Breast epithelium (tissue), 4 donors: Measurements from ENCODE around the gene CHKB. TPM values are rescaled to one million over a fixed set of nuclear protein-coding genes. Genes with fewer than 3 reads are reported as not detected.

Source experiments
- DNase-seq, 2 donors: peaks; one replicate each; pipeline ENCODE4 v3.0.0-alpha.2; 2019; ENCODE audit warnings: low spot score in 2 of 2
- H3K27ac ChIP-seq, 2 donors: fragments of 200-600 bp; sonication (generic) in 1 of 2; one replicate each; pipeline ENCODE4 v1.5.1; 2016 to 2019; ENCODE audit warnings: mild to moderate bottlenecking in 1 of 2
- H3K27me3 ChIP-seq, 2 donors: fragments of 200-600 bp; sonication (generic) in 1 of 2; one replicate each; pipeline versions ENCODE4 v1.5.1 to v1.6.0; 2017 to 2019; ENCODE audit warnings: control low read depth in 1 of 2, mild to moderate bottlenecking in 1 of 2
- H3K36me3 ChIP-seq: fragments of 200-600 bp; one replicate; pipeline ENCODE4 v1.5.1; 2019
- H3K4me1 ChIP-seq, 2 donors: fragments of 200-600 bp; sonication (generic); one replicate each; pipeline ENCODE4 v1.5.1; 2016 to 2019; ENCODE audit warnings: control low read depth in 1 of 2
- H3K4me3 ChIP-seq, 3 donors: fragments of 200-600 bp; sonication (generic); 1 replicate in 2 of 3; 2 replicates in 1 of 3; pipeline ENCODE4 v1.5.1; 2016 to 2019; ENCODE audit warnings: mild to moderate bottlenecking in 3 of 3, moderate library complexity in 2 of 3
- H3K9me3 ChIP-seq, 2 donors: fragments of 200-600 bp; sonication (generic) in 1 of 2; one replicate each; pipeline ENCODE4 v1.5.1; 2016 to 2019; ENCODE audit warnings: control low read depth in 1 of 2
- POLR2A ChIP-seq: fragments of 450-650 bp; IDR thresholded peaks from one replicate; pipeline ENCODE4 v1.6.1; 2016; ENCODE audit warnings: antibody characterized with exemption, mild to moderate bottlenecking, moderate library complexity
- POLR2AphosphoS5 ChIP-seq, 3 donors: sonication (generic); formaldehyde crosslinking; IDR thresholded peaks; one replicate each; pipeline ENCODE4 v1.6.1; 2017; ENCODE audit warnings: antibody characterized with exemption in 3 of 3
- intact Hi-C: fragments of 100-400 bp; cut with DNase I; formaldehyde crosslinking; loops from one replicate; pipeline ENCODE4 v1.15.1; 2023; ENCODE audit warnings: low total_unique reads
- total RNA-seq, 3 donors: library from RNA; depleted of rRNA; stranded (reverse); fragments of >200 nt; gene quantifications; one replicate each; pipeline ENCODE4 v1.1.0, GENCODE V29; 2016
- TF ChIP-seq, protein P1 (sequence below), 3 donors: fragments of 450-650 bp; IDR thresholded peaks; one replicate each; pipeline ENCODE4 v1.5.1; 2016 to 2017; ENCODE audit warnings: antibody characterized with exemption in 3 of 3, mild to moderate bottlenecking in 3 of 3, moderate library complexity in 3 of 3

The CHKB gene
- total RNA-seq, 3 donors from 2014 or later, result 53.9 to 77.6 (median 71.4) TPM

DNA sequence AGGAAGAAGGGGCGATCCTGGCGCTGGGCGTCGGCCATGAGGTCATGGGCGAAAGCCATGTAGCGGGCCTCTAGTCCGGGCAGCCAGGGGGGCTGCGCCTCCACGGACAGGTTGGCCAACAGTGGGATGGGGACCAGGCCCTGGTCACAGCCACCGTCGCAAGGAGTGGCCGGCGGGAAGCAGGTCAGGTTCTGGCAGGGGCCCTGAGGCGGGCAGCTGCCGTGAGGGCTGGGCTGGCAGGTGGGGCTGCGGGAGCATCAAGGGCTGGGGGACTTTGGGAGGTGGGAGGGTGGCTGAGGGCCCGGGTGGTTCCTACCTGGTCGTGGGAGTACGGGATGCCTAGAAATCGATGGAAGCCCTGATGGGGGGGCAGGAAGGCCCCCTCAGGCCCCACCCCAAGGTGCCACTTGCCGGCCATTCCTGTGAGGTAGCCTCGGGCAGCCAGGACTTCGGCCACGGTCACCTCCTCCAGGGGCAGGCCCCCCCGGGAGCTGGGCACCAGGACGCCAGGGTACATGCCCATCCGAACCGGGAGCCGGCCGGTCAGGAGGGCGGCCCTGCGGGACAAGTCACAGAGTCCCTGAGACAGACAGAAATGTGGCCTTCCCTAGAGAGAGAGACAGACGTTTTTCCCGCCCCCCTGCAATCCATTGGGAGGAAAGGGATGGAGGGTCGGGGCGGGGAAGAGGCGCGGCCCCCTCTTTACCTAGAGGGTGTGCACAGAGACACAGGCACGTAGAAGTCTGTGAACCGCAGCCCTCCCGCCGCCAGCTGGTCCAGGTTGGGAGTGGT lies 44.4 kb upstream of the CHKB start:
- intact Hi-C loops, result no loop called here
- Histone ChIP-seq H3K27ac (peak overlapping the region; percentile 81 to 88), H3K27me3 (no peaks in the 10 kb centered on the region), H3K4me3 (peak overlapping the region; percentile 70 to 83 (median 73)), H3K9me3 (no peaks in the 10 kb centered on the region), H3K4me1 (peaks cover 0 to 13% of the 10 kb centered on the region in 2 donors), H3K36me3 (no peaks in the 10 kb centered on the region)
- peak in 1 of 2 donors; percentile 53 for DNase-seq
- TF ChIP-seq POLR2A, result no peak
- no peak for TF ChIP-seq POLR2AphosphoS5 (IDR thresholded peaks at IDR 0.05)
- TF ChIP-seq, protein P1, sequence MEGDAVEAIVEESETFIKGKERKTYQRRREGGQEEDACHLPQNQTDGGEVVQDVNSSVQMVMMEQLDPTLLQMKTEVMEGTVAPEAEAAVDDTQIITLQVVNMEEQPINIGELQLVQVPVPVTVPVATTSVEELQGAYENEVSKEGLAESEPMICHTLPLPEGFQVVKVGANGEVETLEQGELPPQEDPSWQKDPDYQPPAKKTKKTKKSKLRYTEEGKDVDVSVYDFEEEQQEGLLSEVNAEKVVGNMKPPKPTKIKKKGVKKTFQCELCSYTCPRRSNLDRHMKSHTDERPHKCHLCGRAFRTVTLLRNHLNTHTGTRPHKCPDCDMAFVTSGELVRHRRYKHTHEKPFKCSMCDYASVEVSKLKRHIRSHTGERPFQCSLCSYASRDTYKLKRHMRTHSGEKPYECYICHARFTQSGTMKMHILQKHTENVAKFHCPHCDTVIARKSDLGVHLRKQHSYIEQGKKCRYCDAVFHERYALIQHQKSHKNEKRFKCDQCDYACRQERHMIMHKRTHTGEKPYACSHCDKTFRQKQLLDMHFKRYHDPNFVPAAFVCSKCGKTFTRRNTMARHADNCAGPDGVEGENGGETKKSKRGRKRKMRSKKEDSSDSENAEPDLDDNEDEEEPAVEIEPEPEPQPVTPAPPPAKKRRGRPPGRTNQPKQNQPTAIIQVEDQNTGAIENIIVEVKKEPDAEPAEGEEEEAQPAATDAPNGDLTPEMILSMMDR (IDR thresholded peaks at IDR 0.05), result no peak

DNA sequence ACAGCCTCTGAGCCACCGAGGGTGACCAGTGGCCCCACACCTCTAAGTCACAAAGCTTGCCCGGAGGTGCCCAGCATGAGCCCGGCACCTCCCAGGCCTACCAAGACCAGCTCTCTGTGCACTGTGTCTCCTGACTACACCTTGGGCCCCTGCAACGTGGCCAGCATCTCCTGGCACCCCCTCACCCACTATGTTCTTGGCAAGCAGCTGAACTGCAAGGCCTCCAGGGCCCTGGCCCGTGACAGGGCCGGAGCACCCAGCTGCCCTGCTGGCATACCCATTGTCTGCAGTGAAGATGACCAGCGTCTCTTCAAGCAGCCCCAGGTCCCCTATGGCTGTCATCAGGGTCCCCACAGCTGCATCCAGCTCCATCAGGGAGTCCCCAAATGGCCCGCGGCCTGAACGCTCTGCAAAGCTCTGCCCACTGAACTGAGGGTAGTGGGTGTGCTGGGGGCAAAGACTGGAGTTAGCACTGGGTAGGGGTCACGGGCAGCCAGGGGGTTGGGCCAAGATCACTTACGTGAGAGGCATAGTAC lies 43.7 kb upstream of the CHKB start:
- Histone ChIP-seq H3K27me3 (no peaks in the 10 kb centered on the region), H3K4me3 (peak overlapping the region in 1 of 3 donors; percentile 83), H3K27ac (no peak overlapping the region), H3K9me3 (no peaks in the 10 kb centered on the region), H3K4me1 (peaks cover 0 to 17% of the 10 kb centered on the region in 2 donors), H3K36me3 (no peaks in the 10 kb centered on the region)
- intact Hi-C loops, result no loop called here
- TF ChIP-seq, protein P1 (IDR thresholded peaks at IDR 0.05), result no peak
- TF ChIP-seq POLR2AphosphoS5 (IDR thresholded peaks at IDR 0.05) (no peak), POLR2A (no peak)
- peak in 1 of 2 donors; percentile 49 for DNase-seq

DNA sequence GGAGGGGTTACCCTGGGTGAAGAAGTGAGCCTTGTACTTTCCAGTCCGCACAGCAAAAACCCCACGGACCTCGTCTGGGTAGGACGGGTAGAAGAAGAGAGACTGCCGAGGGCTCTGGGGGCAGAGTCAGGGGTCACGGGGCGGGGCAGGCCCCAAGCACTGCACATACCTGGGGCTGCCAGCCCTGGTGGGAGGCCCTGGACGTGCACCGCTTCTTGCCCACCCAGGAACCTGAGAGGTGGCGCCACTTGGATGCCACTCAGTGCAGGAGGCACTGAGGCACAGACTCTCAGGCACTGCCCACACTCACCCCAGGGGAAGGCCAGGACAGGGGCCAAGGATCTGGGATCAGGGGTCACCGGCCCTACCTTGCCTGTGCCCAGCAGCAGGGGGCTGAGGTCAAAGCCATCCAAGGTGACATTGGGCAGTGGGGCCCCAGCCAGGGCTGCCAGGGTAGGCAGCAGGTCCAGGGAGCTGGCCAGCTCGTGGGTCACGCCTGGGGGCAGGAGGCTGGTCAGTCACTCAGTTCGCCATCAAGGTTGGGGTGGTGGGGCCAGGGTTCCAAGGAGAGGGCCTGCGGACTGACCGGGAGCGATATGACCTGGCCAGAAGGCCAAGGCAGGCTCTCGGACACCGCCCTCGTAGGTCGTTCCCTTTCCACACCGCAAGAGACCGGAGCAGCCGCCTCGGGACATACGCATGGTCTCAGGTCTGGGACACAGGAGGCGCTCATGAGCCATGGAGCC lies 43.1 kb upstream of the CHKB start:
- H3K9me3 ChIP-seq, result no peaks in the 10 kb centered on the region
- no peak overlapping the region for H3K4me3 ChIP-seq
- TF ChIP-seq, protein P1 (IDR thresholded peaks at IDR 0.05), result no peak
- TF ChIP-seq POLR2AphosphoS5 (IDR thresholded peaks at IDR 0.05) (no peak), POLR2A (no peak)
- H3K36me3 ChIP-seq, result no peaks in the 10 kb centered on the region
- peaks cover 0 to 23% of the 10 kb centered on the region in 2 donors for H3K4me1 ChIP-seq
- intact Hi-C loops, result no loop called here
- H3K27me3 ChIP-seq, result no peaks in the 10 kb centered on the region
- no peak overlapping the region for H3K27ac ChIP-seq
- DNase-seq, result peak in 1 of 2 donors; percentile 49

DNA sequence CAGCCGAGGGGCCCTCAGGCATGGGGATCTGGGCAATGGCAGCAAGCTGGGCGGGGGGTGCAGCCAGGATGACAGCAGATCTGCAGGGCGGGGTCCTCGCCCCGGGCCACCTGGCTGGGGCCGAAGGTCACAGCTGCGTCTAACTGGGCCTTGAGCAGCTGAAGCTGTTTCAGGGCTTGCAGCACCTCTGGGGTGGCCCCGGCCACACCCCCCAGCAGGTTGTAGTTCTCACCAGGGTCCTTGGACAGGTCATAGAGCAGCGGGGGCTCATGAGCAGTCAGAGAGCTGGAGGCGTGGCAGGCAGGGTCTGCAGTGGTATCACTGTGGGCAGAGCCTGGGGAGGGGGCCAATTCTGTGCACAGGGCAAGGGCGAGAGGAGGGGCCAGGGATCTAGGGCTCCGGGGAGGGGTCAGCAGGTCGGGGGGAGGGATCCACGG lies 42.5 kb upstream of the CHKB start:
- Histone ChIP-seq H3K27me3 (no peaks in the 10 kb centered on the region), H3K4me3 (no peak overlapping the region), H3K4me1 (peaks cover 0 to 27% of the 10 kb centered on the region in 2 donors), H3K36me3 (no peaks in the 10 kb centered on the region), H3K9me3 (no peaks in the 10 kb centered on the region), H3K27ac (no peak overlapping the region)
- intact Hi-C loops, result no loop called here
- peak in 1 of 2 donors; percentile 36 for DNase-seq
- TF ChIP-seq, protein P1 (IDR thresholded peaks at IDR 0.05), result no peak
- TF ChIP-seq POLR2AphosphoS5 (IDR thresholded peaks at IDR 0.05) (no peak), POLR2A (no peak)
